Measurements from ENCODE around the gene MYLK.

The MYLK gene

GRCh38 chr3:123767564-123768292, 116.4 kb downstream of the MYLK start:
- no peak for DNase-seq

- DNase-seq: no peak
These were observed 117.1 kb downstream of the MYLK start for GRCh38 chr3:123767009-123767372.

GRCh38 chr3:123766193-123767008, 117.7 kb downstream of the MYLK start:
- DNase-seq: no peak

- no peak for DNase-seq
These were observed 118.5 kb downstream of the MYLK start for GRCh38 chr3:123765475-123766128.

GRCh38 chr3:123764647-123765046, 119.5 kb downstream of the MYLK start:
- DNase-seq: no peak

- no peak for DNase-seq
These were observed 121.3 kb downstream of the MYLK start for GRCh38 chr3:123762805-123763204.

- DNase-seq: no peak
These were observed 123.3 kb downstream of the MYLK start for GRCh38 chr3:123760817-123761216.

- DNase-seq: no peak
These were observed 124.3 kb downstream of the MYLK start for GRCh38 chr3:123759871-123760270.

GRCh38 chr3:123759311-123759710, 124.8 kb downstream of the MYLK start:
- no peak for DNase-seq

- no peak for DNase-seq
These were observed 126.0 kb downstream of the MYLK start for GRCh38 chr3:123758081-123758564.

- no peak for DNase-seq
These were observed 126.7 kb downstream of the MYLK start for GRCh38 chr3:123757281-123757940.

GRCh38 chr3:123755501-123755900, 128.6 kb downstream of the MYLK start:
- no peak for DNase-seq

GRCh38 chr3:123755085-123755484, 129.0 kb downstream of the MYLK start:
- DNase-seq: no peak

GRCh38 chr3:123753286-123753685, 130.8 kb downstream of the MYLK start:
- DNase-seq: no peak

GRCh38 chr3:123752228-123752627, 131.9 kb downstream of the MYLK start:
- no peak for DNase-seq

- no peak for DNase-seq
These were observed 132.7 kb downstream of the MYLK start for GRCh38 chr3:123751433-123751832.

- DNase-seq: no peak
These were observed 133.3 kb downstream of the MYLK start for GRCh38 chr3:123750659-123751420.

GRCh38 chr3:123750209-123750608, 133.9 kb downstream of the MYLK start:
- DNase-seq: no peak

GRCh38 chr3:123749711-123750110, 134.4 kb downstream of the MYLK start:
- no peak for DNase-seq

GRCh38 chr3:123745184-123745855, 138.8 kb downstream of the MYLK start:
- no peak for DNase-seq

GRCh38 chr3:123744064-123744463, 140.1 kb downstream of the MYLK start:
- DNase-seq: no peak

- no peak for DNase-seq
These were observed 141.0 kb downstream of the MYLK start for GRCh38 chr3:123743121-123743520.

Measured in activated CD4-positive, alpha-beta T cell treated with anti-CD3 and anti-CD28 coated beads for 1 hour (primary cell).